ENCODE data around the gene UBXN6. TPM values are rescaled to one million over a fixed set of nuclear protein-coding genes. Genes with fewer than 3 reads are reported as not detected.

The UBXN6 gene
- total RNA-seq, 1 donor, result 53.4 TPM

DNA sequence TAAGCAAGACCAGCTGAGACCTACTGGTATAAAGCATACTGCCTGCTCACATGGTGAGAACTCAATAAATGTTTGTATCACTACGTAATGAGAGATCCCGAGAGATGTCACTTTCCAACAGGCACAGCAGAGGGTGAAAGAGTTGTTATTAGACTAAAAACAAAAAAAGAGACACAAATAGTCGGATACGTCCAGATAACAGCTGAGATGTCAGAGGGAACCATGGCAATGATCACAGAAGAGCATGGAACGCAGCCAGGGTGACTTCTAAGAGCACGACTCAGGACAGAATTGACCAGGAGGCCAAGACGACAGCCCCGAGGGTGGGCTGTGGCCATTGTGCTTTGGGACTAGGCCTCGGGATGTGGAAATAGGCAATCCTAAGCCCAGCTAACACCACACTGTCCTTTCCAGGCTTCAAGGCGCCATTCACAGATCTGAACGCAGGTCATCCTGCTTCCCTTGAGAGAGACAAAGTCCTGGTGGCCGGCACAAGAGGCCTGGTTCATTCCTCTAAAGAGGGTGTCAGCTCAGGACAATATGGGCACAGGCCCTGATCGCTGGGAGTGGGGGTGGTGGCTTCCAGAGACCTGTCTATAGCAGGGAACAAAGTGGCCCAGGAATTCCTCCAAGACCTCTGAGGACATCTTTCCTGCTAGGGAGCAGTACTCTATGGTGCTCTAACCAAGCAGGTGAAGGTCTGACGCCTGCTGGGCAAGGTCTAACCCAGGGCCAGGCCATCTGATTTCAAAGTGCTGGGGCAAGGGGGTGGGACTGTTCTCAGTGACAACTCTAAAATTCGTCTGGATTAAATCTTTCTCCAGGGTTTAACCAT, 60.4 kb downstream of the UBXN6 start:
- no peaks in the 10 kb centered on the region for H3K9me3 ChIP-seq (ENCODE audit: low read depth, low read length)
- H3K4me1 ChIP-seq (ENCODE audit: insufficient read depth, low read length), result peaks cover 60% of the 10 kb centered on the region
- no peak overlapping the region for H3K4me3 ChIP-seq (ENCODE audit: low read length)
- H3K27me3 ChIP-seq (ENCODE audit: insufficient read depth, low read length), result no peaks in the 10 kb centered on the region

Other genes with a start within 250 kb of the UBXN6 start
- 0.42 TPM for gene EBI3, start 228.3 kb downstream of the UBXN6 start, total RNA-seq
- 47.3 TPM for gene YJU2, start 210.7 kb downstream of the UBXN6 start, total RNA-seq
- gene SHD, start 178.5 kb downstream of the UBXN6 start, total RNA-seq, result 0.84 TPM
- gene TMIGD2, start 155.4 kb downstream of the UBXN6 start, total RNA-seq, result 27.8 TPM
- gene FSD1, start 153.2 kb downstream of the UBXN6 start, total RNA-seq, result 0.73 TPM
- 0.42 TPM for gene STAP2, start 119.0 kb downstream of the UBXN6 start, total RNA-seq
- gene MPND, start 114.2 kb downstream of the UBXN6 start, total RNA-seq, result 7.3 TPM
- 26.6 TPM for gene SH3GL1, start 57.2 kb downstream of the UBXN6 start, total RNA-seq
- gene CHAF1A, start 55.2 kb downstream of the UBXN6 start, total RNA-seq, result 12.2 TPM
- 13.2 TPM for gene HDGFL2, start 14.5 kb upstream of the UBXN6 start, total RNA-seq
- 0.10 TPM for gene PLIN4, start 60.7 kb upstream of the UBXN6 start, total RNA-seq
- 0.21 TPM for gene PLIN5, start 77.4 kb upstream of the UBXN6 start, total RNA-seq
- 4.7 TPM for gene LRG1, start 82.2 kb upstream of the UBXN6 start, total RNA-seq
- 6.0 TPM for gene SEMA6B, start 101.9 kb upstream of the UBXN6 start, total RNA-seq
- gene TNFAIP8L1, start 181.7 kb upstream of the UBXN6 start, total RNA-seq, result 5.5 TPM
- gene MYDGF, start 212.5 kb upstream of the UBXN6 start, total RNA-seq, result 40.8 TPM

Data from mononuclear cell (primary cell).